Activated CD8-positive, alpha-beta memory T cell treated with anti-CD3 and anti-CD28 coated beads, Interleukin-2, amount 50 U/mL, for 24 hours (primary cell): ENCODE data around the gene MS4A4A.
"Not testable (repeated sequence)": the region's sequence is repeated elsewhere in the genome, so short reads cannot be mapped to it uniquely, and the experiment has no call there.

ENCODE experiments used
- DNase-seq: peaks from one replicate; pipeline ENCODE4 v3.0.0-alpha.2; 2020; ENCODE audit errors: extremely low read depth

Gene MS4A4A

DNA sequence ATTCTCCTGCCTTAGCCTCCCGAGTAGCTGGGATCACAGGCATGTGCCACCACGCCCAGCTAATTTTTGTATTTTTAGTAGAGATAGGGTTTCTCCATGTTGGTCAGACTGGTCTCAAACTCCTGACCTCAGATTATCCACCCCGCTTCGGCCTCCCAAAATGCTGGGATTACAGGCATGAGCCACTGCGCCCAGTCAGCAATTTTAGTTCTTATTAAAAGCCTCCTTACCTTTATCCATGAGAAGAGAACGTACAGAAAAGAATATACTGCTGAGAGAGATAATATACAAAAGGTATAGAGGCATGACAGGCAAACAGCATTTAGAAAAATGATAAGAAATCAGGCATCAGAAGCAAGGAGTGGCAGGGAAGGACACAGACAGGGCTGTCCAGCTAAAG lies 21.4 kb downstream of the MS4A4A start:
- not testable (repeated sequence) for DNase-seq

DNA sequence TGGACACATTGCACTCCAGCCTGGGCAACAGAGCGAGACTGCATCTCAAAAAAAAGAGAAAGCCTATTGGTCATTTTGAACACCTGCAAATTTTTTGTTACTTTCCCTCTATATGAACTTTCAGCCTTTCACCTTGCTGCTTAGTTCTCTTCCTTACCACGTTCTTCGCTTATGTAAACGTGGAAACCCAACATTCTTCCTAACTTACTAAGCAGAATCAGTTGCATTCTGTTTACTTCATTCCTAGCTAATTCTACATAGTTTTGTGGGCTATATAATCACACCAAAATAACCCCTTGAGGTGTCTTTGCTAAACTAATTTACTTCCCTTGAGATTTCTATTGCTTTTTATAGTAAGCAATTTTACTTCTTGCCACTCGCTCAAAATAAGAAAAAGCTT lies 23.2 kb downstream of the MS4A4A start:
- no peak for DNase-seq

DNA sequence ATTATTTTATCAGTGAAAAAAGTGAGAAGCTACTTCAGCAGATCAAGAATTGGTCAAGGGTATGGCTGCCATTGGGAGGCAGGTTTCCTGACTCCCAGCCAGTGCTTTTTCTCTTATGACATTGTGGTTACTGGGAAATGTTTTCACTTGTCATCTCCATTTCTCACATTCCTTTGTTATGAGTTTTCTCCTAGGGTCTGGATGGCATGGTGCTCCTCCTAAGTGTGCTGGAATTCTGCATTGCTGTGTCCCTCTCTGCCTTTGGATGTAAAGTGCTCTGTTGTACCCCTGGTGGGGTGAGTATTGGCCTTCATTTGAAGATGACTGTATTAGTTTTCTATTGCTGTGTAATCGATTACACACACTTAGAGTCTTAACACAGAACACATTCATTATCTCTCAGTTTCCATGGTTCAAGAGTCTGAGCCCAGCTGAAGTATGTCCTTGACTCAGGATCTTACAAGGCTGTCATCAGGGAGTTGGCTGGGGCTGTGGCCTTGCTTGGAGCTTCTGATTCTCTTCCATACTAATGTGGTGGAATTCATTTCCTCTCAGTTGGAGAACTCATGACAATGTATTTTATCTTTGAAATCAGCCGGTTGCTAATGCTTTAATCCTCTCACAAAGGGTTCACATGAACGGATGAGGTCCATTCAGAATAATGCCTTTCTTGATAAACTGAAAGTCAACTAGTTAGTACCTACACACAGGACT lies 25.6 kb downstream of the MS4A4A start:
- DNase-seq, result no peak

DNA sequence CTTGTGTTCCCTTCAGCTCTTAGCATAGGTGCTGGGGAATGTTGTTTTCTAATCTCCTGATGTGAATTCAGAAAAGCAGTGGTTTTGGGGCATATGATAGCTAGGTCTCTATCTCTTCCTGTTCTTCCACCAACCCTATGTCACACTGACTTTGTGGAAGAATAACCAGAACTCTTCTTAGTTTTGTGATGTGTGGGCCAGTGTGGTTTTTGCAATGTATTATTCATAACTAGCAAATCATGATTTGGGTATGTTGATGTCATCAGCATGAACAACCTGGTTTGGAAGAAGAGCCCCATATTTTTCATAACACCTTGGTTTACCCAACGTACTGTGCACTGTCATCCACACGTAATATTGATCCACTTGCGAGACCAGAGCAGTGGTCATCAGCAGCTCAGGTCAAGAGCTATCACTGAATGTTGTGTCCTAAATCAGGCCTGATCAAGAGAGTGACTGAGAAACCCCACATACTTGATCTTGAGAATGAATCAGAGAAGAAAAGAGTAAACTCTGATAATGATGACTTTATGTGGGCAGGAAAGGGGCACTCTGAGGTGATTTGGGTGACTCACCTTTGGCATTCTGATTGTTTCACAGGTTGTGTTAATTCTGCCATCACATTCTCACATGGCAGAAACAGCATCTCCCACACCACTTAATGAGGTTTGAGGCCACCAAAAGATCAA lies 27.2 kb downstream of the MS4A4A start:
- no peak for DNase-seq

DNA sequence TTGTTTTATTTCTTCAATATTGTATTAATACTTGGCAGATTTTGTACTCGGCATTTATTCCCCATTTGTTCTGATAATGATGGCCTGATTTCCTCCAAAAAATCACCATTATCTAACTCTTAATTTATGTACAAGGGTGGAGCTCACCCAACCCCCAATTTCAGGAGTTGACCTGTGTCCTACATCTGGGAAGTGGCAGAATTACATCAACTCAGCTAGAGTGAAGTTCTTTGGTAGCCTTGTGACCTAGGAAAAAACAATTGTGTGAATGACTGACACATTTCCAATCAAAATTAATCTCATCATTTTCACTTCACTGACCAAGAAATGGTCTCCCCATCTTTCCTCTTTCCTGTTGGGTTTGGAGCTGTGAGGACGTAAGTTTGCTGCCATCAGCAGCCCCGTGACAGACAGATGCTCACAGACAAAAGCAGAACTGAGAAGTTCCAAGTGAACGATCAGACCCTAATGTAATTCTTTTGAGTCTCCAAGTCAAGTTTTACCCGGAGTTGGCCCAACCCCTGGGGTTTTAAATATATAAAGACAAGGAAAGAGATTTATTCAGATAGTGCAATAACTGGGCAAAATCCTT lies 30.0 kb downstream of the MS4A4A start:
- DNase-seq, result no peak

DNA sequence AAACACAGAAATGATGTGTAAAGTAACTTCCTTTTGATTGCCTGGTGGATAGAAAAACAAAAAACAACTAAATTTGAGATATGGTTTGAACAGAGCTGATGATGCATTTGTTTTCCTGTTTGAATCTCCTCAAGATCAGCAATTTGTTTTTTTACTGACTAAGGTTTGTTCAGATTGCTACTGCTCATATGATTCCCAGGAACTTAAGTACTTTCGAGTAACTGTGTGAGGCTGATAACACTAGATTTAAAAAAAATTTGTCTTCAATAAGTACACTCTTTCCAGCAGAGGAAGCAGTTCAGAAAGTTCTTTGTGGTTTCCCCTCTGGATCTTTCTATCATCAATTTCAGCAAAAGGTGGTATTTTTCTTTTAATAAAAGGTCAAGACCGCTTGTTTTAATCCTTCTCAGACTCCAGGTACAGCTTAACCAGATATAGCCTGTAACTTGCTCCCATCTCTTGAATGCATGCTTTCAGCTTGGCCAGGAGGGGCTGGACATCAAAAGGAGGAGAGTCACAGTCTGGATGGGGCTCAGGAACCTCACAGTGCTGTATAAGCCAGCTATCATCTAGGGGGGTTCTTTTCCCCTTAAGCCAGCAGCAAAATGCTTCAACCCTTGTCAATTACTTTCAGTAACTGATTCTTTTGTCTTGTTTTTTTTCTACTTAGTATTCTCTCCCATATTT lies 34.3 kb downstream of the MS4A4A start:
- no peak for DNase-seq

DNA sequence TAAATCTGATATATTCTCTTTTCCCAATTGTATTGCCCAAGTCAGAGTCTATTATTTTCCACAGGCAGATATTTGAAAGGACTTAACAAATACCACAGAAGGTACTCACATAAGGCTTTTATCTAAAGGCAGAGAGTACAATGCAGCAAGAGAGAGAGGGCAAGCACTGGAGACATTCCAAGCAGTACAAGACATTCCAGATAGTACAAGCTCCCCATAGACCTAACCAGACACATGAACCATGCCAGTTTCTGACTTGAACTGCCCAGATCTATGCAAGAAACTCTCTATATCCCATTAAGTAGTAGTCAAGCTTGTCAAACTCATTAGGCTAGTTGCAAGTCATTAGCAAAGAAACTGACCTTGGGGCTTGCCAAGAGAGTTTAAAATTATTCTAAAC lies 35.4 kb downstream of the MS4A4A start:
- DNase-seq, result no peak

DNA sequence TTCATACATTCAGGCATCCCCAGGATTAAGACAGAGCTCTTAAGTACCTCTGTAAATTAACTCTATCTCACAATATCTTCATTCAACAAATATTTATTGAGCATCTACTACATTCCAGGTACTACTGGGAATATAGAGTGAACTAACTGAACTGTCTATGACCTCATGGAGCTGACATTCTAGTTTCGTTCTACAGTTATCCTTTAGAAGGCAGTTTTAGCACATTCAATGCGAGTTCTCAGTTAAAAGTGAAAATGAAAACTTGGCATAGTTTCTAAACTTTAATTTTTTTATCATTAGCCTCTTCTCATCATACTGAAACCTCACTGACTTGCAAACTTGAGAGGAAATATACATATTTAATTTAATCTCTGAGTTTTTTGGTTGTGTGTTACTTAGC lies 35.9 kb downstream of the MS4A4A start:
- no peak for DNase-seq

DNA sequence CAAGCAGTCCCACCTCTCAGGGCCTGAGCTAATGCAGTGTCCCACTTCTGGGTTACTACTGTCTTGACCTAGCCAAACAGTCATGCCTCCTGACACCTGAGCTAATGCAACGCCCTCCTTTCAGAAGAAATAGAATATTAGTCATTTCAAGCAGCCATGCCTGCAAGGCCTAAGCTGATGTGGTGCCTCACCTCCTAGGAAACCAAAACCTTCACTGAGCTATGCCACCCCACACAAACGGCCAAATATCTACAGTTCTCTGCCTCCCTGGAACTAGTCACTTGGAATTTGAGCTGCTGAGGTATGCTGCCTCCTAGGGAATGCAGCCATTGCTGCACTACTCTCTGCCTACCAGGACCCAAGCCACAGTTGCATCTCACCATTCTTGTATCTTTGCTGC lies 38.3 kb downstream of the MS4A4A start:
- DNase-seq, result no peak

DNA sequence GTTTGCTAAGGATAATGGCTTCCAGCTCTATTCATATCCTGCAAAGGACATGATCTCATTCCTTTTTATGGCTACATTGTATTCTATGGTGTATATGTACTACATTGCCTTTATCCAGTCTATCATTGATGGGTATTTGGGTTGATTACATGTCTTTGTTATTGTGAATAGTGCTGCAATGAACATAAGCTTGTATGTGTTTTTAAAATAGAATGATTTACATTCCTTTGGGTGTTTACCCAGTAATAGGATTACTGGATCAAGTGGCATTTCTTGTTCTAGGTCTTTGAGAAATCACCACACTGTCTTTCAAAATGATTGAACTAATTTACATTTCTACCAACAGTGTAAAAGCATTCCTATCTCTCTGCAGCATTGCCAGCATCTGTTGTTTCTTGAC lies 40.6 kb downstream of the MS4A4A start:
- no peak for DNase-seq

DNA sequence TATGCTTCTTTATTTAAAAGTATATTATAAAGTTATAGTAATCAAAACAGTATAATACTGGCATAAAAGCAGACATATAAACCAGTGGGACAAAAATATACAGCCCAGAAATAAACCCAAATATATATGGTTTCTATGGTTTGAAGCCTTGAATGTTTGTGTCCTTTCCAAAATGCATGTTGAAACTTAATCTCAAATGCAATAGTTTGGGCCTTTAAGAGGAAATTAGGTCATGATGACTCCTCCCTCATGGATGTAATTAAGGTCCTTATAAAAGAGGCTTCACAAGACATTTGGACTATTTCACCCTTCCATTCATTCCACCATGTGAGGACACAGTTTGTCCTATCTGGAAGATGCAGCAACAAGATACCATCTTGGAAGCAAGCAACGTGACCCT lies 46.5 kb downstream of the MS4A4A start, which contains the start of gene MS4A6E:
Gene MS4A6E (plus strand): TSS at position 301 of the 400 bp plus-strand sequence. CDS start 7,641 bp downstream, outside the sequence.
- no peak for DNase-seq

DNA sequence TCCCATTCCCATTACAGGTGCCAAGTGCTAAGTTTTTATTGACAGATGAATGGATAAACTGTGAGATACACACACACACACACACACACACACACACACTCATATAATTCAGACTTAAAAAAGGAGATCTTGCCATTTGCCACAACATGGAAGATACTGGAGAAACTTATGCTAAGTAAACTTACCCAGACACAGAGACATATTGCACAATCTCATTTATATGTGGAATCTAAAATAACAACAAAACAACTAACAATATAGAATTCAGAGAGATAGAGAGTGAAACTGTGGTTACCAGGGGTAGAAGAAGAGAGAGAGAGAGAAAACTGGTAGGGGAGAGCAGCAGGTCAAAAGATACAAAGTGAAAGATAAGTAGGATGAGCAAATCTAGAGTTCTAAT lies 48.0 kb downstream of the MS4A4A start:
- no peak for DNase-seq

DNA sequence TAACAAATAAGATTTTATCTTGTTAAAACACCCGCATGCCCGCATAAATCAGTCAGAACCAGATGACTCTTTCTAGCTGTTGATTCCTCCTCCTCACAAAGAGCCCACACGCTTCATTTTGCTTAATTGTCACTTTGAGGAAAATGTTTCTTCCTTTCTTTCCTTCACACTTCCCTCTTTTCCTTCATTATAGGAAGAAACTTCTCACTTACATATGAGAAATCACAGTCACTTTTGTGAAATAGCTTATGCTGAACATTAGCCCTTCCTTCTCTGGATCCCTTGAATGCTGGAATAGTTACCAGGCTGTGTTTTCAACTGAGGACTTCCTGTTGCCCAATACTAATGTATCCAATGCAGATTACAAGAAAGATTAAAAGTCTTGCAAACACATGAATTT lies 52.4 kb downstream of the MS4A4A start:
- DNase-seq, result no peak

DNA sequence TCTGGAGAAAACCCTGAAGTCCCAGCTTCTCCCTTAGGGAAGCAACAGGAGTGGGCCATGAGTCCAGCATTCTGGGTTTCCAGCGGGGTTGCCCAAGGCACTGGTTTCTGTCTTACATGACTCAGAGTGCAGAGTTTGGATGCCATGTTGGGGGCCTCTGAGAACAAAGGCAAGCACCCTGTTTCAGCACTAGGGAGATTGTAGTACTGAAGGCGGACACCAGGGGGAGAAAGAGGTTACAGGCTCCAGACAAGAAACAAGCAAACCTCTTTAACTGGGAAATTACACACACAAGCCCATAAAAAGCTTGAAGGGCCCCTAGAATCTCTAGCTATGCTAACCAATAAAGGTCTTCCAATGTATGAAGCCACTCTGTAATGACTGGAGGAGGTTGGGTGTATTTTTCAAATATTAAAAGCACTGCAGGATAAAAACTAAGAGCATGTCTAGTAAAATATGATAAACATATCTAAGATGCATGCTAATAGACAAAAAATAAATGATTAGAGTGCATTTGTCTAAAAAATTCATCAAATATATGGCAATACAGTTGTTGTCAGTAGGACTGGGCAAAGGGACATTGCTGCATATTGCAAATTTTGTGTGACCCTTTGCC lies 53.6 kb downstream of the MS4A4A start:
- DNase-seq, result peak; percentile 31

DNA sequence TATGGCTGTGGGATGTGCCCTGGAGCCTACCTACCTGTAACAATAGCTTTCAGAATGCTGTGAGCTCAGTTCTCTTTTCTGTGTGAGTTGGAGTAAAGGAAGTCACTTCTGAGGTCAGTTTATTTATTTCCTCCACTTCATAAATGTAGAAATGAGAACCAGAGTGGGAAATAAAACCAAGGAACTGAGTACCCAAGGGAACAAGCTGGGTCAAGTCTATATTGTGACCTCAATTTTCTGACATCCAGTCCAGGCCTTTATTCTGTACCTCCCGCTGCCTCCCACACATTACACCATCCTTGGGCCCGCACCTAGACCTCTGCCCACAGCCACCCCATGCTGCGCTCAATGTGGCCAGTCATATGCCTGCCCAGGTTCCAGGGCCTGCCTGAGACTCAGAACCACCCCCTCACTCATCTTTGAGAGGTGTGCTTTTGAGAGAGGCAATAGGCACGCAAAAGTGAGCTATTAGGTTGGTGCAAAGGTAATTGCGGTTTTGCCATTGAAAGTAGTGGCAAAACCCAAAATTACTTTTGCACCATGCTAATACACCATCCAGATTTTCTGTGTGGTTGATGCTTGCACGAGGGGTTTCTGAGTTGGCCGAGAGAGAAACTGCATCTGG lies 56.4 kb downstream of the MS4A4A start:
- no peak for DNase-seq

DNA sequence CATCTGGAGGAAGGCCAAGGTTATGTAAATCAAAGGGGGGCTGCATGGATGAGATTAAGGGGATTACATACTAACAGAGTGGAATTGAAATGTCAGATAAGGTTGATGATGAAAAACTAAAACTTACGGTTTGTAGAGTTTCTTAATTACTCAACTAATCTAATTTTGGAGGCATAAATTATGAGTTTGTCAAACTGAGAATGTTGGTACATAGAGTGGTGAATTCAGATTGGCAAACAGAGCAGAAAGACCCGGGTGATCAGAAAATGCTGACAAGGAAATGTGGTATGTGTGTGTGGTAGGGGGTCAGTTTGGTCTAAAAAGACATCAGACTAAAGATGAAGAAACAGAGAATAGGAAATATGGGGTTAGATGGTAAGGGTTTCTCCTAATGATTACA lies 57.6 kb downstream of the MS4A4A start:
- DNase-seq, result no peak

DNA sequence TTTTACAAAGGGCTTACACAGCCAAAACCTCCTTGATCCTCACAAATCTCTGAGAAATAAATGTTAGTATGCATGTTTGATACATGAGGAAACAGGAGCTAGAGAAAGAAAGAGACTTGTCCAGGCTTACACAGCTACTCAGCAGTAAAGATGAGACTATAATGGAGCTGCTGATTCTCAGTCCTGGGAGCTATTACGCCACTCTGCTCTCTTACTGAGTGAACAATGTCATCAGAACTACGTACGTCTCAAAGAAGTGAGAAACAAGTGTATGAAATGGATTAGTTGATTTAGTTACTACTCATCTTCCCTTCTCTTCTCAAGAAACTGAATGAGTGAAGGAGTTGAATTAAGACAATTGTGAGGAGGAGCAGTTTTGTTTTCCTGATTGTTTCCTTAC lies 58.9 kb downstream of the MS4A4A start:
- no peak for DNase-seq

DNA sequence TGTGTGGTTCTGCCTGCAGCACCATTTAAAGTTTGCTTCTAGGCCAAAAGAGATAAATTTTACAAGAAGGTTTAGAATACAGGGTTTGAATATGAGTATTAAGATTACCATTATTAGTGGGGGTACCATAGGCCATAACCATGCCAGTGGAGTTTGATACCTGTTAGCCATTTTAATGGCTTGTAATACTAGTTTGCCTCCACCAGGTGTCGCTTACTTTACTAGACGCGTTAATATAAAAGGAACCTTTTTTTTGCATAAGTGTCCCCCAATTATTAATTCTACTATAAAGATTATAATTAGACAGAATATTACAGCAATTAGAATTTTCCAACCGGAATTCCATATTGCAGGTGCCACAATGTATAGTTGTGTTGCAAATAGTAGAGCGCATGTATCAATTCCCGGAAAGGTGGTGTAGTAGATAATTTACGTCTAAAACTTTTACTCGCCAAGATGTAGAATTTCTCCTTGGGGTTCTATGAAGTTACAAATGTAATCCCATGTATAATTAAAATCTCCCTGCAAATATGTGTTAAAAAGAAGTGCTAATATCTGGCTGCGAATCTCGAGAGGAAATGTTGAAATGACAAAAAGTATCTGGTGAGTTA lies 62.7 kb downstream of the MS4A4A start:
- no peak for DNase-seq

DNA sequence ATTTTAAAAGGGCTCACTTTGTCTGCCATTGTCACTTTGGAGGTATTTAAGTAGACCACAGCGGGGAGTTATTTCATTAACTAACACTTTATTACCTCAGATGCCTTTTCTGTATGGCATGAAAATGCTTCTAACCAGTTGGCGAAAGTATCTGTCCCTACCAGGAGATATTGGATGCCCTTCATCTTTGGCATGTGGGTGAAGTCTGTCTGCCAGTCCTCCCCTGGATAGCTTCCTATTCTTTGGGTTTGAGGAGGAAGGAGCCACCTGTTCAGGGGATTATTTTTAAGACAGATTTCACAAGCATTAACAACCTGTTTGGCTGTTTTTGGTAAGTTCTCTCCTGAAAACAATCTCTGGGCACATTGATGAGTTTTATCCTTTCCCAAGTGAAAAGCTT lies 63.7 kb downstream of the MS4A4A start:
- DNase-seq, result no peak

DNA sequence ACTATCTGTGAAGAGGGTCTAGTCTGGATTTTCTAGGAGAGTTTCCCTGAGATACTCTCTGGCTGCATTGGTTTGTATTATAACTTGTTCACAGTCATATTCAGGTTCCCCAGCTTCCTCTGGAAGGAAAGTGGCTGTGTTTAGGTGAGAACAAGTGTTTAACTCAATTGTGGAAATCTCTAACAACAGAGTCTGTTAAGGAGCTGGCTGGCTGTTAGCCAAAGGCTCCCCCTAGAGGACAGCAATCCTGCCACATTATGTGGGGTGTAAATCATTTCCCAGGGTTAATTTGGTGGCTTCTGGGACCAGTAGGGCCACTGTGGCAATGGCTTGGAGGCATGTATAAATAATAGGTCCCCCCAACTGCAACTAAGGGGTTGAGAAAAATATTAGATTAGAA lies 65.0 kb downstream of the MS4A4A start:
- DNase-seq, result no peak

DNA sequence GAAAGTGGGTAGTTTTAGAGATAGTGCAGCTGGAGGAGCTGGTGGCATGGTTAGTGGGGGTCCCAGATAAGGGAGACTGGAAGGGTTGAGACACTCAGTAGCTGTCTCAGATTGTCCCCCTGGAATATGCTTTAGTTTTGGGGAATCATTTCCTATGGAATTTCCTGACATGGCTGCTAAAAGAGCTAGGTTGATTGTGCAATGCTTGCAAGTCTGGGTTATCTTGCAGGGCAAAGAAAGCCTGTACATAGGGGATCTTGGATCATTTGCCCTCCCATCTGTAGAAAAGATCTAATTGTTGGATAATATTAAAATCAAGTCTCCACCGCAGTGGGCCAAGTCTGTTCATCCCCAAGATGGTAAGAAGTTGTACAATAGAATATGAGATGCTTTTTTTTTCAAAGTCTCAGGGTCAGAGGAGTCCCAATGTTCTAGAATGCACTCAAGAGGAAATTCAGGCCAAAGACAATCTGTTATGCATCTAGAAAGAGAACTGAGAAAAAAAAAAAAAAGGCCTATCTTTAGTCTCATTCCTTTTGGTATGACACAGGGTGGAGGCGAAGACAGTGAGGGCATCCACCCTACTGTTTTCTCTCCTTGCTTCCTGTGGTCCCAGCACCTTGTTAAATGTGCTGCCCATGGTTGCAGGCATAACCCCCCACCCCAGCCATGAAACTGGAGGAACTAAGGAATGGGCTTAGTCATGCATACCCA lies 66.8 kb downstream of the MS4A4A start:
- DNase-seq, result no peak
